NB4 (cell line): ENCODE measurements around the gene PCDHA1.
"Not testable (repeated sequence)": the region's sequence is repeated elsewhere in the genome, so short reads cannot be mapped to it uniquely, and the experiment has no call there.

ENCODE experiments used
- DNase-seq: peaks from one replicate; pipeline ENCODE4 v3.0.0; 2010; ENCODE audit warnings: low read depth
- H3K4me3 ChIP-seq: one replicate; pipeline ENCODE4 v1.5.1; 2011; ENCODE audit warnings: mild to moderate bottlenecking, low read depth, low read length, moderate library complexity
- MAX ChIP-seq: IDR thresholded peaks from 2 replicates; pipeline ENCODE4 v1.6.1; 2011; ENCODE audit warnings: low read depth, low read length
- MYC ChIP-seq: IDR thresholded peaks from 2 replicates; pipeline ENCODE4 v1.6.1; 2011; ENCODE audit warnings: low read depth, low read length
- POLR2A ChIP-seq: IDR thresholded peaks from 2 replicates; pipeline ENCODE4 v1.6.1; 2011; ENCODE audit warnings: mild to moderate bottlenecking; ENCODE audit not compliant: insufficient read length; ENCODE audit errors: extremely low read depth
- TF ChIP-seq, protein P1 (sequence below): IDR thresholded peaks from one replicate; pipeline ENCODE4 v1.5.1; 2012; ENCODE audit warnings: low read depth, low read length

The PCDHA1 gene

GRCh38 chr5:140796718-140797095 is 10.8 kb downstream of the PCDHA1 start:
- H3K4me3 ChIP-seq: no peak overlapping the region
- TF ChIP-seq POLR2A: no peak
- TF ChIP-seq, protein P1, sequence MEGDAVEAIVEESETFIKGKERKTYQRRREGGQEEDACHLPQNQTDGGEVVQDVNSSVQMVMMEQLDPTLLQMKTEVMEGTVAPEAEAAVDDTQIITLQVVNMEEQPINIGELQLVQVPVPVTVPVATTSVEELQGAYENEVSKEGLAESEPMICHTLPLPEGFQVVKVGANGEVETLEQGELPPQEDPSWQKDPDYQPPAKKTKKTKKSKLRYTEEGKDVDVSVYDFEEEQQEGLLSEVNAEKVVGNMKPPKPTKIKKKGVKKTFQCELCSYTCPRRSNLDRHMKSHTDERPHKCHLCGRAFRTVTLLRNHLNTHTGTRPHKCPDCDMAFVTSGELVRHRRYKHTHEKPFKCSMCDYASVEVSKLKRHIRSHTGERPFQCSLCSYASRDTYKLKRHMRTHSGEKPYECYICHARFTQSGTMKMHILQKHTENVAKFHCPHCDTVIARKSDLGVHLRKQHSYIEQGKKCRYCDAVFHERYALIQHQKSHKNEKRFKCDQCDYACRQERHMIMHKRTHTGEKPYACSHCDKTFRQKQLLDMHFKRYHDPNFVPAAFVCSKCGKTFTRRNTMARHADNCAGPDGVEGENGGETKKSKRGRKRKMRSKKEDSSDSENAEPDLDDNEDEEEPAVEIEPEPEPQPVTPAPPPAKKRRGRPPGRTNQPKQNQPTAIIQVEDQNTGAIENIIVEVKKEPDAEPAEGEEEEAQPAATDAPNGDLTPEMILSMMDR: no peak
- TF ChIP-seq MAX: no peak
- TF ChIP-seq MYC: no peak
- no peak for DNase-seq

GRCh38 chr5:140800816-140801493 is 15.0 kb downstream of the PCDHA1 start, which contains the start of gene PCDHA3:
Gene PCDHA3 (plus strand): TSS chr5:140801057.
- no peak within 1 kb of the TSS for H3K4me3 ChIP-seq
- no peak for TF ChIP-seq MYC
- TF ChIP-seq, protein P1: no peak
- TF ChIP-seq MAX: no peak
- no peak for TF ChIP-seq POLR2A
- peak; percentile 56 for DNase-seq

DNA sequence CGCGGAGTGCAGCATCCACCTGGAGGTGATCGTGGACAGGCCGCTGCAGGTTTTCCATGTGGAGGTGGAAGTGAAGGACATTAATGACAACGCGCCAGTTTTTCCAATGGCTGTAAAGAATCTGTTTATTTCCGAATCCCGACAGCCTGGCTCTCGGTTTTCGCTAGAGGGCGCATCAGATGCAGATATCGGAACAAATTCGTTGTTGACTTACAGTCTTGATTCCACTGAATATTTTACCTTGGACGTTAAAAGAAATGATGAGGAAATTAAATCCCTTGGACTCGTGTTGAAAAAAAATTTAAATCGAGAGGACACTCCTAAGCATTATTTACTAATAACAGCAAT is 15.5 kb downstream of the PCDHA1 start:
- TF ChIP-seq, protein P1: no peak
- no peak for TF ChIP-seq POLR2A
- TF ChIP-seq MYC: no peak
- no peak for TF ChIP-seq MAX
- no peak overlapping the region for H3K4me3 ChIP-seq
- DNase-seq: no peak

DNA sequence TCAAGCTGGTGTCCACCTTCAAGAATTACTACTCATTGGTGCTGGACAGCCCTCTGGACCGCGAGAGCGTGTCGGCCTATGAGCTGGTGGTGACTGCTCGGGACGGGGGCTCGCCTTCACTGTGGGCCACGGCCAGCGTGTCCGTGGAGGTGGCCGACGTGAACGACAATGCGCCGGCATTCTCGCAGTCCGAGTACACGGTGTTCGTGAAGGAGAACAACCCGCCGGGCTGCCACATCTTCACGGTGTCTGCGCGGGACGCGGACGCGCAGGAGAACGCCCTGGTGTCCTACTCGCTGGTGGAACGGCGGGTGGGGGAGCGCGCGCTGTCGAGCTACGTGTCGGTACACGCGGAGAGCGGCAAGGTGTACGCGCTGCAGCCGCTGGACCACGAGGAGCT is 16.4 kb downstream of the PCDHA1 start:
- not testable (repeated sequence) for DNase-seq, H3K4me3 ChIP-seq

- DNase-seq: no peak
- TF ChIP-seq, protein P1: no peak
- TF ChIP-seq POLR2A (no peak), MYC (no peak), MAX (no peak)
- H3K4me3 ChIP-seq: no peak overlapping the region
Observed at GRCh38 chr5:140802781-140803271, 16.9 kb downstream of the PCDHA1 start.

DNA sequence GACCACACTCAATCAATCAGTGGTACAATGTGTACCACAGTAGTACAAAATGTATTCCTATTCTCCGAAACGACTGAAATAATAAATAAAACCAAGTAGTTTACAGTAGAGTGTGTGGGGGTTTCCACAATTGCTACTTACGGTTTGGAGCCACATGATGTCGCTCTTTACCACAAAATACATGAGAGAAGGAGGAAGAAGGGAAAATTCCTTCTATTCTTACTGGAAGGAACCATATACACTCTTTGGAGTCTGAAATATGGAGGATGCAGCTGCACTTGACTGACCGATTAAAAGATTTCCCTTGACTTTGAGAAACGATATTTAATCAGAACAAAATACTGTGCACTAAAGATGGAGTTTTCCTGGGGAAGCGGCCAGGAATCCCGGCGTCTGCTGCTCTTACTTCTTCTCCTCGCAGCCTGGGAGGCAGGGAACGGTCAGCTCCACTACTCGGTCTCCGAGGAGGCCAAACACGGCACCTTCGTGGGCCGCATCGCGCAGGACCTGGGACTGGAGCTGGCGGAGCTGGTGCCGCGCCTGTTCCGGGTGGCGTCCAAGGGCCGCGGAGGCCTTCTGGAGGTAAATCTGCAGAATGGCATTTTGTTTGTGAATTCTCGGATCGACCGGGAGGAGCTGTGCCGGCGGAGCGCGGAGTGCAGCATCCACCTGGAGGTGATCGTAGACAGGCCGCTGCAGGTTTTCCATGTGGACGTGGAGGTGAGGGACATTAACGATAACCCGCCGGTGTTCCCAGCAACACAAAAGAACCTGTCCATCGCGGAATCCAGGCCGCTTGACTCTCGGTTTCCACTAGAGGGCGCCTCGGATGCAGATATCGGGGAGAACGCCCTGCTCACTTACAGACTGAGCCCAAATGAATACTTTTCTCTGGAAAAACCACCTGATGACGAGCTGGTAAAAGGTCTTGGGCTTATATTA is 21.2 kb downstream of the PCDHA1 start, which contains the start of gene PCDHA4:
Gene PCDHA4 (plus strand): TSS at position 235 of the 942 bp plus-strand sequence.
- H3K4me3 ChIP-seq: no peak within 1 kb of the TSS
- TF ChIP-seq, protein P1: peak; percentile 49
- TF ChIP-seq MAX: no peak
- DNase-seq: peak; percentile 31

GRCh38 chr5:140808241-140808888 is 22.4 kb downstream of the PCDHA1 start:
- not testable (repeated sequence) for DNase-seq, H3K4me3 ChIP-seq
